ENCODE measurements around the gene CHCHD6.

The CHCHD6 gene

DNA sequence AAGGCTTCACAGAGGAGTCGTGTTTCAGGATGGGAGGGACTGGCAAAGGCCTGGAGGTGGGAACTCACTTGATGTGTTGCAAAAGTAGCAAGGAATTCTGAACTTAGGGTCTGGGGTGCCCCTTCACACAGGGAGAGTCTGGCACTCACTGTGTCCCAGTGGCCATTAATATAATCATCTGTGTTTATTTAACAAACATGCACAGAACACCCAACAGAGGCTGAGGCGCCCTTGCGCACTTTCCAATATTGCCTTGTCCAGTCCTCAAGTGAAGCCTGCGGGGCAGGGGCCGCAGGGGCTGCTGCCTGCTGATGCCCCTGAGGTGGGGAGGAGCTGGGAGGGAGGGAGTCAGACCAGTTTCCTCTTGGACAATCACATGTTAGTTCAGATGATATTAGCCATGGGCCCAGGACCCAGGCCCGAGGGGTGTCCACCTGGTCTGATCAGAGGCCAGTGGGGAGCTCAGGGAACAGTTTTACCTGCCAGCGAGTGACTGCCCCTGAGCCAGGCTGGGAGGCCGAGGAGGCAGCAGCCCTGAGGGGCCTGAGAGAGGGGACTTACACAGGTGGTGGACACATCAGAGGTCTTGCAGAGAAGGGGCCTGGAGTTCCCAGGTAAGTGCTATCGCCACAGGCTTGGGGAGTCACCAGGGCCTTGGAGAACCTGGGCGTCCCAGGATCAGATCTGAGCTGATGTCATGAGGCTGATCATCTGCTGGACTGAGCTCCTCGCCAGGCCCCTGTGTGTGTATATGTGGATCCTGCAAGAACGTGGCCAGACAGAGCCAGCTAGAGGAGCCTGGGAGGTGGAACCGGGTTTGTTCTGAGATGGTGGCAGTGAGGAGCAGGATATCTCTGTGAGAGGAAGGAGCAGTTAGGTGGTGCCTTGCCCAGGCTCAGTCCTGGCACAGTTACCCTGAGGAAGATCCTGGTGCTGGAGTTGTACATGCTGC is 35.3 kb upstream of the CHCHD6 start:
- FAIRE-seq = no peak
- no peak for DNase-seq (ENCODE audit: low spot score)

DNA sequence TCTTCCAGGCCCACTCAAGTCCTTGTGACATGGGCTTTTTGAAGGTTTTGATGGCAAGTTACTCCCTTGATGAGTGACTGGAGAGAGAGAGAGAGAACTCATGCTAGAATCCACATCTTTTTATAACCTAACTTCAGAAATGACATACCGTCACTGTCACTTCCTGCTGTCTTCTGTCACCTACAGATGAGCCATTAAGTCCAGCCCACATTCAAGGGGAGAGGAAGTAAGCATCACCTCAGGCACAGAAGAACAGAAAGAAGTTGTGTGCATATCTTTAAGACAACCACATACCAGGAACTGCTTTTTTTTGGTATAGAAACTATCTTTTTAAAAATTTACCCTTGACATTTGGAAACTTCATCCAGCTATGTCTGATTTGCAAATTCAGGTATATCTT is 32.5 kb upstream of the CHCHD6 start:
- DNase-seq (ENCODE audit: low spot score) (no peak), FAIRE-seq (no peak)

GRCh38 chr3:126672340-126672739 is 31.7 kb upstream of the CHCHD6 start:
- DNase-seq (ENCODE audit: low spot score) (no peak), FAIRE-seq (no peak)

- DNase-seq (ENCODE audit: low spot score) (no peak), FAIRE-seq (no peak)
These were observed 31.3 kb upstream of the CHCHD6 start for GRCh38 chr3:126672741-126673140.

DNA sequence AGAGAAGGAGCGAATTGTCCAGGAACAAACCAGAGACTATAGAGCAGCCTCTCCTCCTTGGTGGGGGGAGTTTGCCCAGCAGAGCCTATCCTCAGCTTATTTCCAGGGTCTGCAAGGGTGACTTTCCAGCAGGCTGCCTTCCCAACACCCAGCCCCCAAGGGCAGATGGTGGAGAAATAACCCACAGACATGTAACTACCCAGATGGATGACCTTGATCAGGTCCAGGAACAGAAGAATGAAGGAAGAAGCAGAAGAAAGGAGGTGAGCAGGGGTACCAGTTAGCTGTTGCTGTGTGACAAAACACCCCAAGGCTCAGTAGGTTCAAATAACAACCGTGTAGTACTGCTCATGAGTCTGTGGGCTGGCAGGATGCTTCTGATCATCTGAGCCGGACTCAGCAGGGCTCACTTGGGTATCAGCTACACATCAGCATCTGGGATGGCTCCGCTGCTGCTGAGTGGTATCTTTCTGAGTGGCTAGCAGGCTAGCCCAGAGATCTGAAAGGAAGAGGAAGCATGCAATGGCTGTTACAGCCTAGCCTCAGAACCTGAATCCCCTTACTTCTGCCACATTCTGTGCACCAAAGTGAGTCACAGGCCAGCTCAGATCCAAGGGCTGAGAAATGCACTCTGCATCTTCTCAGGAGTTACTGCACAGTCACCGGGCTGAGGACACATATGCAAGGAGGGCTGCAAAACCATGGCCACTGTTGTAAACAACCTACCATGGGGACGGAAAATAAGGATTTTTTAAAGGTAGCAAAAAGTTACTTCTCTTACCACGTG is 26.9 kb upstream of the CHCHD6 start:
- DNase-seq (ENCODE audit: low spot score) (no peak), FAIRE-seq (no peak)

DNA sequence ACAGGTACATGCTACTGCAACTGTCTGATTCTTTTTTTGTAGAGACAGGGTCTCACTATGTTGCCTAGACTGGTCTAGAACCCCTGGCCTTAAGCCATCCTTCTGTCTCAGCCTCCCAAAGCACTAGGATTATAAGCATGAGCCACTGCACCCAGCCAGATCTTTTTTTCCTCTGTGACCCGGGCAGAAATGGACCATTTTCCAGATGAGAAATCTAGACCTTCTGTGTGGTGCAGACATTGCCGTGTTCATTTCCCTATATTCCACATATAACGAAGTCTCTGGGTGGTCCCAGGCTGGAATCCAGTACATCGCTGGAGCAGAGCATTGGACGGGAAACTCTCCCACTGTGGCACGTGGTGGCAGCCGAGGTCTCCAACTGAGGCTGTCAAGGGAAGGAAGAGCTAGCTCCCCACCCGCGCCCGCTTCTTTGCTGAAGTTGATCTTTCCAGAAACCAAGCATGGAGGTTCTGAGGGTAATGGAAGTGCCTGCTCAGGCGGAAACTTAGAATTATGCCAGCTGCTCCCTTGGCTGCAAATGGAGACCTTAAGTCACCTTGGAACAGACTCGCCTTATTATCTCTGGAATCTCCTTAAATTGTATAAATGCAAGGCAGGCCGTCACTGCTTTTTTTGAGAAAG is 26.1 kb upstream of the CHCHD6 start:
- no peak for DNase-seq (ENCODE audit: low spot score)
- FAIRE-seq = no peak

GRCh38 chr3:126678693-126679317 is 25.2 kb upstream of the CHCHD6 start:
- DNase-seq (ENCODE audit: low spot score) = no peak
- no peak for FAIRE-seq

- DNase-seq (ENCODE audit: low spot score) (peak; percentile 52), FAIRE-seq (no peak)
These were observed 24.7 kb upstream of the CHCHD6 start for GRCh38 chr3:126679318-126679751.

DNA sequence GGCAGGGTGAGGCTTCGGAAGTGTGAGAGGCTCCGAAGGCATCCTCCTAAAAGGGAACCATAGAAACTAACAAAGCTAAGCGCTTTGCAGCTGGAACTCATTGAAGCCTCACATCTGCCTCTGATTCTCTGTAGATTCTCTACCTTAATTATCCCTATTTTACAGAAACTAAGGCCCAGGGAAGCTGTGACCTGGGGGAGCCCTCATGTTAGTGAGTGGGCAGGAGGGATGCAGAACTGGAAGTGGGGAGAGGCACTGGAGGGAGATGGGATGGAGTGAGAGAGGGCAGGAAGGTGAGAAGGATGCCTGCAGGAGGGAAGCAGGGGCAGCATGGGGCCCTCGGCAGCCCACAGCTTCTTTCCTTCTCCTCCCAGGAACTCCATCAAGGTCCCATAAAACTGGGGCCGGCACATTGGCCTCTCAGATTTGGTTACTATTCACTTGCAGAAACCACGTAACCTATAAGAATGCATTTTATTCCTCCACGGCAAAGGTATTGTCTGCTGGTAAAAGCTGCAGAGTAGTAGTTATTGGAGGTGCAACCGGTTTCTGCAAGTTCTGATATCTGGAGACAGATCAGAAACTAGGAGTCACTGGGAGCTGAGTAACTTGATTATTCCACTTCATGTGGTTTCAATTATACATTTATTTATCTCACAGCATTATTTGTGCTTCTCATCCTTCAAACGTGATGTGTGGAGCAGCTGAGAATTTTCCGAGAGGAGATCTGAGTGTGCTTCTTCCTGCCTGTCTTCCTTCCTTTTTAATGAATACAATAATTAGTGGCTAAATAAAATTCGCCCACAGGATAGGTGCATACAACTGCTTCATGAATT is 24.0 kb upstream of the CHCHD6 start:
- FAIRE-seq = no peak

DNA sequence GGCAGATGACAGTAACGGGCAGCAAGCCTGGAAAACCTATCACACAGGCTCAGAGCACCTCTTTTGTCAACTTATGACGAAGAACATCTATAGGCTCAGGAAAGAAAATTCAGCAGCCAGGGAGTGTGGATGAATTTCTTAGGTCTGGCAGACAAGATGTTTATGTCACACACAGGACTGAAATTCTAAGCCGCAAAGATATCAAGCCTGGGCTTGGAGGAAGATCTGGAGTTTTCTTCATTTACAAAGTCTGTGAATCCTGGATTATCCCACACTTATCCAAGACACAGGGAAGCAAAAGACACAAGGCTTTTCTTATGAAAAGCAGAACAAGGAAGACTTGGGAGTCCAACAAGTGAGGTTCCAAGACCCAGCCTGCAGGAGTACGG is 23.4 kb upstream of the CHCHD6 start:
- DNase-seq (ENCODE audit: low spot score) = no peak
- FAIRE-seq = no peak

More for the DNA sequence above, 24.0 kb upstream of the CHCHD6 start:
- DNase-seq (ENCODE audit: low spot score) = no peak

DNA sequence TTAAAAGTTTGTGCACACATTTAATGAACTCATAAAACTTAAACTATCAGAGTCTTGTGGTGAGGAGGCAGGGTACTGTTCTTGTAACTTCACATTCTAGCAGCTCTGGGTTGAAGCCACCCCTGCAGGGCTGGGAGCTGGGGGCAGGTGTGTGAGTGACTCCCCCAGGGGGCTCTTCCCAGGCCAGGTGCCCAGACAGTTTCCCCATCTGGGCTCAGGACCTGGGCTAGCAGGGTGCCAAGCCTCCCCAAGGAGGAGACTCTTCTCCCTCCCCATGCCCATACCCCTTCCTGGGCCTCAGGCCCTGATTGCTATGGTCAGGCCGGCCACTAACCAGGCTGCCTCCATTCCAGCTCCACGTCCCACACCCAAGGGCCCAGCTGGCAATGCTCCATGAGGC is 22.0 kb upstream of the CHCHD6 start:
- FAIRE-seq (no peak), DNase-seq (ENCODE audit: low spot score) (no peak)

DNA sequence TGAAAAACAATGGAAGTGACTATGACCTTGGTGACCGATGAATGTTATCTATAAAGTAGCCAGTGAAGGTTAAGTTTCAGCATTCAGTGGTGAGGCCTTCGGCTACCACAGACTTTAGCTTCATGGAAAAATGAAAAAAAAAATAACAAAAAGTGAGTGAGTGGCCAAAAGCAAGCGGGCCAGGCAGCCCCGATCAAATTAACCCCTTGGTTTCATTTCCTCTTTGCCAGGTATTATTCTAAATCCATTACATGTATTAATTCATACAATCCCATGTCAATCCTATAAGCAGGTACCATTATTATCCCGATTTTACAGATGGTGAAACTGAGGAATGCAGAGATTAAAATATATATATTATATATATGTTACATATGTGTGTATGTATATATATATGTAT is 21.0 kb upstream of the CHCHD6 start:
- DNase-seq (ENCODE audit: low spot score) (no peak), FAIRE-seq (no peak)

DNA sequence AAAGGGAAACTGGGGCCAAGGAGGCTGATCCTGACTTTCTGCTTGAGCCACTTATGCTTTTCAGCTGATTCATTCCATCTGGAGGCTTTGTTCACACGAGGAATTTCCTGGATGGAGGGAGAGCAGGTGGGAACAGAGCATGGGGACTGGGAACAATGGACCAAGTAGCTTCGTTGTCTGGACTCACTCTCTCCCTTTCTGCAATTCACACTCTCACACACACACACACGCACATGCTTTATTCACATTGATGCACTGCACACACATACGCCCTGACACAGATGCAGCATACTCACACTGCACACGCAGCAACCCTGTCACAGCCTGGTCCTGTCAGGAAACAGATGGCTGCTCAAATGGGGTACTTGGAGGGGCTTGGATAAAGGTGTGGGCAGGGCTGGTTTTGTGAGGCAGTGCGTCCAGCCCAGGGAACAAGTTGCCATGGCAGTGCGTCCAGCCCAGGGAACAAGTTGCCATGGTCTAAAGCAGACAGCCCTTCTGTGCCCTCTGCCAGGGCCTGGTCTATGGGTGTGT is 19.8 kb upstream of the CHCHD6 start:
- DNase-seq (ENCODE audit: low spot score) = no peak
- FAIRE-seq = no peak

- DNase-seq (ENCODE audit: low spot score) (no peak), FAIRE-seq (no peak)
These were observed 19.0 kb upstream of the CHCHD6 start for GRCh38 chr3:126685021-126685420.

DNA sequence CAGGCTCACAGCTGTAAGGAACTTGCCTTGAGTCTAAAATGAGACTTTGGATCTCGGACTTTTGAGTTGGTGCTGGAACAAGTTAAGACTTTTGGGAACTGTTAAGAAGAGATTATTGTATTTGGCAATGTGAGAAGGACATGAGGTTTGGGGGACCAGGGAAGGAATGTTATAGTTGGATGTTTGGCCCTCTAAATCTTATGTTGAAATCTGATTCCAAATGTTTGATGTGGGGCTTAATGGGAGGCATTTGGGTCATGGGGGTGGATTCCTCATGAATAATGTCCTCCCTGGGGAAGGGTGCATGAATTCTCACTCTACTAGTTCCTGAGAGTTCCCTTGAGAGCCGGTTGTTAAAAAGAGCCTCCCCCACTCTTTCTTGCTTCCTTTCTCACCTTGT is 18.5 kb upstream of the CHCHD6 start:
- FAIRE-seq = no peak
- no peak for DNase-seq (ENCODE audit: low spot score)

DNA sequence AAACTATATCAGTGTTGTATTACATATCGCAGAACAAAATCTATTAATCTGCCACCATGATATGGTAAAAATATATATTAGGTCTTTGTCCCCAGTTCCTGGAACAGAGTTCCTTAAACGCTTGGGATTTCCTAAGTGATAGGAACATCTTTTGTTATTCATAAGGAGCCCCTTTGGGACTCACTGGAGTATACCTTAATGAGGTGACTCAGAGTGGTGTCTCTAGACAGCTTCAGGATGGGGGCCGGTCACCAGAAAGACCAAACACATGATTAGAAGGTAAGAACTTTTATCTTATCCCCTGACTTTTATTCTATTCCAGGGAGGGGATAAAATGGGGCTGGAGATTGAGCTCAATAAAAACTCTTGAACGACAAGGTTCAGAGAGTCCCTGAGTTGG is 12.3 kb upstream of the CHCHD6 start:
- FAIRE-seq = no peak
- DNase-seq (ENCODE audit: low spot score) = no peak

GRCh38 chr3:126692858-126693257 is 11.2 kb upstream of the CHCHD6 start:
- DNase-seq (ENCODE audit: low spot score) = no peak
- no peak for FAIRE-seq

DNA sequence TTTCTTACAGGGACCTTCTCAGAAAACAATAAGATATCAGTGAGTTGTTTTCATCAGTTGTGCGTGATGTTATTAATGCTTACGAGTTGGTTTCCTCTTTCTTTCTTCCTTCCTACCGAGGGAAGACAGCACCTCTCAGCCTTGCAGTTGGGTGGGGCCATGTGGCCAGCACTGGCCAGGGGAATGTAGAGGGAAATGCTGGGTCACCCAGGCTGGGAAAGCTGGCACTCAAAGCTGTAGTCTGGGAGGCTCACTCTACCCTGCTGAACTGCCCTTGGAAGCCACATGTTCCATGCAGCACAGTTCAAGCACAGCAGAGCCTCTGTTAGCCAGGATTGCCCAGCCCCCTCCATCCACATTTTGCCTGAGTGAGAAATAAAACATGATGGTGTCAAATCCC is 10.1 kb upstream of the CHCHD6 start:
- DNase-seq (ENCODE audit: low spot score) = no peak
- FAIRE-seq = no peak

DNA sequence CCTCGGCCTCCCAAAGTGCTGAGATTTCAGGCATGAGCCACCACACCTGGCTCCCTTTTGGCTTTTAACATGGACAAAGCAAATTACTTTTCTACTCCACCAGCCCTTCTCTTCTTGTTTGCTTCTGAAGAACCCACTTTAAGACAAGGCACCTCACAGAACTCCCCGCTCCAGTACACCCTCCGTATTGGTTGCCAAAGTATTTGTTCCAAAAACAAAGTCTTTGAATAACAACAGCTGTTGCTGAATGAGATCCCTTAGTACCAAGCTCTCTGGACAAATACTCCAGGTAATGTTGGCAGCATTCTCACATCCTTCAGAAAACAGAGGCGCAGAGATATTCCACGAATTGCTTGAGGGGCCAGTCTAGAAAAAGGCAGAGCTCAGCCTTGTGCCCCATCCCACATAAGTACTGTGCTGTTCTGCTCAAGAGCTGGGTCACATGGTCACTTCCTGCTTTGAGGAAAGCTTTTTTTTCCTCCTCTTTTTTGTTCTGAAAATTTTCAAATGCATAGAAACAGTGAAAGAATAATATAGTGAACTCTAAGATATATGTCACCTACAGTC is 7.3 kb upstream of the CHCHD6 start:
- DNase-seq (ENCODE audit: low spot score) = no peak
- FAIRE-seq = no peak

- no peak for FAIRE-seq
- DNase-seq (ENCODE audit: low spot score) = no peak
These were observed 5.0 kb upstream of the CHCHD6 start for GRCh38 chr3:126699011-126699410.
